SU-DHL-6 (cell line): ENCODE results near the gene RAPGEF4.

Experiments used
- CTCF ChIP-seq: fragments of 200-600 bp; sonication (generic); IDR thresholded peaks from one replicate; pipeline ENCODE4 v1.5.1; 2017; ENCODE audit warnings: antibody characterized with exemption, mild to moderate bottlenecking, low read length, moderate library complexity; ENCODE audit not compliant: insufficient read depth, poor library complexity, severe bottlenecking
- EZH2phosphoT487 ChIP-seq: fragments of 200-600 bp; sonication (generic), shearing (Covaris generic); conservative IDR thresholded peaks from 2 replicates; pipeline ENCODE4 v1.6.1; 2018; ENCODE audit warnings: mild to moderate bottlenecking, antibody characterized with exemption, low read length, moderate library complexity, mixed read lengths

- no peak for TF ChIP-seq CTCF
- TF ChIP-seq EZH2phosphoT487, result no peak
These were observed 153.3 kb downstream of the RAPGEF4 start for GRCh38 chr2:172888714-172889669.
